OCI-M1 (cell line): ENCODE data around the gene DDA1.
"Not testable (repeated sequence)": the region's sequence is repeated elsewhere in the genome, so short reads cannot be mapped to it uniquely, and the experiment has no call there.

Experiments used
- DNase-seq: peaks from one replicate; lab custom pipeline; 2025; lab: John Stamatoyannopoulos, UW

The DDA1 gene

DNA sequence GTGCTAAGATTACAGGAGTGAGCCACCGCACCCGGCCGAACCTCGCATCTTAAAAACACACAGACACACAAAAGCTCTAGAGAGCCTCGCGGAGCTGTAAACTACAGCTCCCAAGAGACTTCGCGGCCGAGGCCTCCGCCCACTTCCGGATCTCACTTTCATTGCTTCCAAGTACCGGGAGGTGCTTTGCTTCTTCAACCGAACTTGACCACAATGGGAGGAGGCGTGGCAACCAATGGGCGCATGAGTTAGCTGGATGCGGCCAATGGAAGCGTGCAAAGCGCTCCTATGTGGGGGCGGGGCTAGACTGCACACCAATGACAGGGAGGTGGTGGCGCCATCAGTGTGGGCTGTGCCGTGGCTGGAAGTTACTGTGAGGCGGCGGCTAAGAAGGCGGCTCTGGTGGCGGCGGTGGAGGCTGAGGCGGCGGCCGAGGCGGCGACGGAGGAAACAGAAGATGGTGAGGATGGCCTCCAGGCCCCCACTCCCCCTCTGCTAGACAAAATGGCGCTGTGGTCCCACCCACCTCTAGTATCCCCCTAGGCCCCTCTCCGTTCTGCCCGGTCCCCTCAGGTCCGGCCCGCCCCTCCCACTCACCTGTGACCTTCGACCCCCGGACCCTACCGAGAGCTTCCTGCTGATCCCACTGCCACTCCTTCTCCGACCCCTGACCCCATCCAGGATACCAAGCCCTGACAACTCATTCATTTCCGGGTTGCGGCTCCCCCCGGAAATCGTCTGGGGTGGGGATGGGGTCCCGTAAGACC lies at the start of gene DDA1:
Gene DDA1, plus strand, starts transcription at position 366 of the 767 bp plus-strand sequence. Its CDS starts 92 bp downstream, at position 458.
- DNase-seq = peak; percentile 100

DNA sequence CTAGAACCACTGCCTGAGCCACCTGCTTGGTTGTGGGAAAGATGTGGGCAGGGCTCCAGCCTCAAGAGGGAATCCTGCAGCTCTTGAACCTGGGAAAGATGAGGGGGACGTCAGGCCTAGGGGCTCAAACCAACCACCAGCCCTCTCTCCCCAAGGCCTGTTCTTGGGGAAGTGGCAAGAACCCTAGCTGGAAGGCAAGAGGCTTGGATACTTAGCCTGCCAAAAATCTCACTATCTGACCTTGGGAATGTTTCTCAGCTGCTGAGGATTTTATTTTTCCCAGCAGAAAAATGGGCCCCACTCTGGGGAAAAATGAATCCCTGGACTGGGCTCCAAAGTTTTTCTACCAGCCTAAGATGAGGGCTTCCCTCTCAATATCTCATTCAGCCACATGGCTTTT lies 49.4 kb upstream of the DDA1 start:
- DNase-seq = no peak

DNA sequence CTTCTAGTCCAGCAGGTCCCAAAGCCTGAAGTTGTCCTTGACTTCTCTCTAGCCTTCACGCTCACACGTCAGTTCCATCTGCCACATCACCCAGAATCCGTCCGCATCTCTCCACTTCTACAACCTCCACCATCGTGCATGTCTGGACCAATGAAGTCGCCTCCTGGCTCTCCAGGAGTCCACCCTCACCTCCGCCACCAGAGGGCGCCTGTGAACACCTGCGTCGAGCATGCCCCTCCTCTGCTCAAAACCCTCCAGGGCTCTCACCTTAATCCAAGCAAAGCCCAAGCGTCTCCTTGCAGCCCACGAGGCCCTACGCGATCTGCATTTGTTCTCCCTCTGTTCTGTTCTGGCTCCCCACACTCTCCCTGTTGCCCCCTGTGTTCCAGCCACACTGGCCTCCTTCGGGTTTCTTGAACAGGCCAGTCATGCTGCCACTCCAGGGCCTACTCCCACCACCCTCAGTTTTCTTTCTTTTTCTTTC lies 48.5 kb upstream of the DDA1 start:
- peak; percentile 93 for DNase-seq

DNA sequence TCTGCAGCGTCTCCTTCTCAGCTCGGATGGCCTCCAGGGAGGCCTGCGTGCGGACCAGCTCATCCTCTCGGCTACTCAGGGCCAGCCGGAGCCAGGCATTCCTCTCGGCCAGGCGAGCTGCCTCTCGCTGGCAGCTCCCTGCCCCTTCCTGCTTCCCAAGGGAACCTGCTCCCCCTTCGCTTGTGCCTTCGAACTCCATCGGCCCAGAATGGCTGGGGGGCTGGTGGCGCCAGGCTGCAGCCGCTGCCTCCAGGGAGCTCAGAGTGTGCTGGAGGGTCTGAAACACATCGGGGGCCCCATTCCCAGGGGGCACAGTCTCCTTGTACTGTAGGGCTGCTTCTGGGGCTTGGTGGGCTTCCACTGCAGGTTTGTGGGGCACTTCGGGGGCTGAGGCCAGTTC lies 46.8 kb upstream of the DDA1 start:
- no peak for DNase-seq

DNA sequence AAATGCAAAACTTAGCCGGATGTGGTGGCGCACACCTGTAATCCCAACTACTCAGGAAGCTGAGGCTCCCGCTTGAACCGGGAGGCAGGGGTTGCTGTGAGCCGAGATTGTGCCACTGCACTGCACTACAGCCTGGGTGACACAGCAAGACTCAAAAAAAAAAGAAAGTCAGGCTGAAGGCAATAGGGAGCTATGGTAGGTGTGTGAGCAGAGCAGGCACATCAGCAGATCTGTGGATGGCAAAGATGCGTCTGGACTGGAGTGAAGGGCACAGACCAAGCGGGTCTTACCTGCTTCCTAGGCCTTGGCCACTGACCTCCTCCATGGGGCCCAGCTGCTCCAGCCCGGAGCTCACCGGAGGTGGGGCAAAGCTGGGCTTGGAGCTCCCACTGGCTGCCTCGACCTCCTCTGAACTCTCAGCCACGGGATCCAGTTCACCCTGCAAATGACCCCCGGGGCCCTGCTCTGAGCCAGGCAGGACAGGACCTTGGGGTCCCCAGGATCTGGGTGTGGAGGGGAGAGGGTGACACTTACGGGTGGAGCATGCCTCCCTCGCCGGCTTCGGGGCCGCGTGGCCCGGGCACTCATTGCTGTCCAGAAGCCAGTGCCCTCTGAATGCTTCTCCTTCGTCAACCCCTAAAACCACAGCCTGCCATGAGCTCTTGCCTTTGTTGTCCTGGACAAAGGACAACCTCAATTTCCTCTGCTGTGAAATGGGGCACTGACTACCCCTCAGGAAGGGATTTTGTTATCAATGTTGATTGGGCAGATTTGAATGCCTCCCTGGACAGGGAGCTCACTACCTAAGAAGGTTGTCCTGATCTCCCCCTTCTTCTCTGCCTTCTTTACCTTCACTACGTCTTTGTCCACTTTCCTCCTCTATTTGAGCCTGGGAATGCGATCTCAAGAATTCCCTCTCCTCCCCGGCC lies 45.4 kb upstream of the DDA1 start:
- DNase-seq = no peak

DNA sequence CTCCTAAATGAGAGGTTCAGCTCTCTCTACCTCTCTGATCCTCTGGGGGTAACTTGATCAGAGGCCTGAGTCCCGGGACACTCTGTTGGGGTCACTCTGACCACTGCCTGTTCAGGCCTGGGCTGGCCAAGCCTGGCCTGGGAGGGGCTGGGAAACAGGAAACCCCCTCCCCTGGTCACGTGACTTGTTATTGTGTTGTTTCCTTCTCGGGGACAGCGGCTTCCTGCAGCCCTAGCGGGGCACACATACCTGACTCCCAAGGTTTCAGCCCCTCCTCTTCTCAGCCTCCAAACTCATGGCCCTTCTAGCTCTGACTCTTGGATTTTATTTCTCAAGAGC lies 44.8 kb upstream of the DDA1 start, which contains the start of gene USHBP1:
Gene USHBP1, minus strand, starts transcription at position 105 of the 339 bp plus-strand sequence. CDS start 446 bp downstream, outside the sequence.
- no peak for DNase-seq

DNA sequence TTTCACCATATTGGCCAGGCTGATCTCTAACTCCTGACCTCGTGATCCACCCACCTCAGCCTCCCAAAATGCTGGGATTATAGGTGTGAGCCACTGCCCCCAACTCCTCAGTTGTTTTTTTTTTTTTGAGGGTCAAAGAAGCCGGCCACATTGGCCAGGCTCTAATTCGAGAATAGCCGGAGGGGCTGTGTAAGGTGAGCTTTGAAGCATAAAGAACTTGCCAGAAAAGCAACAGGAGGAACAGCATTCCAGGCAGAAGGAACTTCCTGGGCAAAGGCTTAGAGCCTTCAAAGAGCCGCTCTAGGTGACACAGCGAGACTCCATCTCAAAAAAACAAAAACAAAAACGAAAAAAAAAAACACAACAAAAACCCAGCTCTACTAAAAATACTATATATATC lies 43.3 kb upstream of the DDA1 start:
- no peak for DNase-seq

DNA sequence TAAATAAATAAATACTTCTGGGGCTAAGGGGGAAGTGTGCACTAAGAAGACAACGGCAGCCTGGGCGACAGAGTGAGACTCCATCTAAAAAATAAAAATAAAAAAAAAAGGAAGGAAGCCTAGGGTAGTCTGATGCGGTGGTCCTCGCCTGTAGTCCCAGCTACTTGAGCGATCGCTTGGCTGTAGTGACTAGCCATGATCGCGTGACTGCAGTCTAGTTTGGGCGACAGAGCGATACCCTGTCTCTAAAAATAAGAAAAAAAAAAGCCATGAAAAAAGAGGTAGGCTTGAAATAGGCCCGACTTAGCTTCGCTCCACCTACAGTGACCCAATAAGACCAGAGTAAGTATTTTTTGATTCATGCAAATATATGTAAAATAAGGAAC lies 42.8 kb upstream of the DDA1 start:
- no peak for DNase-seq

DNA sequence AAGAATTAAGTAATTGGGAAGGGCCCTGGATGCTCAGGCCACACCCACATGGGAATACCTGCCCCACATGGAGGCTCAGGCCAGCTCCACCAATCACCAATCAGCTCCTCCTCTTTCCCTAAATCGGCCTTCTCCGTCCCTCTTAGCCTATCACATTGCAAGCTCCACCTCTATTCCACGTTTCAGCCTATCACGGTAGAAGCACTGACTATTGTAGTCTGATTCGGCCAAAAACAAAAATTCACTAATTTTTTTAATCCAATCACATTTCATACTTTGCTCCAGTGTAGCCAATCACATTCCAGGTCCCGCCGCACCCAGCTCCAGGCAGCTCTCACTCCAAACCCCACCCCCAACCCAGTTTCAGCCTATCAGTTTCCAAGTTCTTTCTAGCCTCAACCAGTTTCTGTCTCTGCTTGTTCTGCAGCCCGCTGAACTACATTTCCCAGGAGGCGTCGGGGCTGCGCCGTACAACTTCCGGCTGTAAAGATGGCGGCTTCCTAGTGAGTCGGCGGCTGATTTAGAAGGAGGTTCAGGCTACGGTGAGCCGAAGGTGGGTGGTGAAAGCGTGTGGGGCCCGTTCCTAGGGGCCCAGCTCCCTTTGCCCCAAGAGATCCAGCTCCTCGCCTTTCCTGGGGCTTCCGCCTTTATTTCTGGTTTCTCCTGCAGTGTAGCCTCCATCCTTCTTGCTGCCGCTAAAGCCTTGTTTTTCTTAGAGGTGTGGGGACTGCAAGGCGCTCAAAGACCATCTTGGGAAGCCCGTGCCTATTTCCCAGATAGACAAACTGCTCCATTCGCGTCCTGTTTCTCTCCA lies 42.2 kb upstream of the DDA1 start, which contains the start of gene BABAM1:
Gene BABAM1, plus strand, starts transcription at position 469 of the 814 bp plus-strand sequence. CDS start 1,364 bp downstream, outside the sequence.
- DNase-seq = peak; percentile 99

DNA sequence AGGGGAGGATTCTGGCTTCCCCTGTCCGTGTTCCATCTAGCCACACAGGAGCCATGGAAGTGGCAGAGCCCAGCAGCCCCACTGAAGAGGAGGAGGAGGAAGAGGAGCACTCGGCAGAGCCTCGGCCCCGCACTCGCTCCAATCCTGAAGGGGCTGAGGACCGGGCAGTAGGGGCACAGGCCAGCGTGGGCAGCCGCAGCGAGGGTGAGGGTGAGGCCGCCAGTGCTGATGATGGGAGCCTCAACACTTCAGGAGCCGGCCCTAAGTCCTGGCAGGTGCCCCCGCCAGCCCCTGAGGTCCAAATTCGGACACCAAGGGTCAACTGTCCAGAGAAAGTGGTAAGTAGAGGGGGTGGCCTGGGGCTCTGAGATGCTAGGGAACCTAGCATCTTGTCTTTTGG lies 40.6 kb upstream of the DDA1 start:
- no peak for DNase-seq

DNA sequence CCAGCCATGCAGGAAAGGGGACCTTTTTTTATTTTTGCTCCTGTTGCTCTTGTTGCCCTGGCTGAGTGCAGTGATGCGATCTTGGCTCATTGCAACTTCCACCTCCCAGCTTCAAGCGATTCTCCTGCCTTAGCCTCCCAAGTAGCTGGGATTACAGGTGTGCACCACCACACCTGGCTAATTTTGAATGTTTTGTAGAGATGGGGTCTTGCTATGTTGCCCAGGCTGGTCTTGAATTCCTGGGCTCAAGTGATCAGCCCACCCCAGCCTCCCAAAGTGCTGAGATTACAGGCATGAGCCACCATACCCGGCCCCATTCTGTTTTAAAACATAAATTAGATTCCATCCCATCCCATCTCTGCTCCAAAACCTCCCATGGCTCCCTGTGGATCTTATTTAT lies 34.5 kb upstream of the DDA1 start:
- DNase-seq = not testable (repeated sequence)

DNA sequence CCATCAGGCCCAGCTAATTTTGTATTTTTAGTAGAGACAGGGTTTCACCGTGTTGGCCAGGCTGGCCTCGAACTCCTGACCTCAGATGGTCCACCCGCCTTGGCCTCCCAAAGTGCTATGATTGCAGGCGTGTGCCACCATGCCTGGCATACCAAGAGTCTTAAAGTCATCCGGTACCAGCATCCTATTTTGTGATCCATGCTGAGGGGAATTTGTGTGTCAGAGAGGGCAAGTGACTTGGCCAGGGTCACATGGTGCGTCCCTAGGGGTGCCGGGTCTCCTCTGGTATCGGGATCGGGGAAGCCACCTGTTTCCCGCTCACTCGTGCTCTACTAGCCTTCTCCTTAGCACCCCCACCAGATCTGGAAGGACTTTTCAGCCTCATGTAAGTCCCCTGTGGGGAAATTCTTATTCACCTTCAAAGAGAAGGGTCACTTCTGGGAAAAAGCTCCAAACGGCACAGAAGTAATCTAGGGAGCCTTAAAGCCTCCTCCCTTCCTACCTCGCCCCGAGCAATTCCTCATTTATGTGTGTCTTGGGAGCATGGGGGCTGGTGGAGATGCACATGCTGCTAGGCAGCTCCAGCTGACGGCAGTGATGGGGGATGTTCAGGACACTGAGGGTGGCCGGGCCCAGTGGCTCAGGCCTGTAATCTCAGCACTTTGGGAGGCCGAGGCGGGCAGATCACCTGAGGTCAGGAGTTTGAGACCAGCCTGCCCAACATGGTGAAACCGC lies 33.8 kb upstream of the DDA1 start:
- DNase-seq = no peak

DNA sequence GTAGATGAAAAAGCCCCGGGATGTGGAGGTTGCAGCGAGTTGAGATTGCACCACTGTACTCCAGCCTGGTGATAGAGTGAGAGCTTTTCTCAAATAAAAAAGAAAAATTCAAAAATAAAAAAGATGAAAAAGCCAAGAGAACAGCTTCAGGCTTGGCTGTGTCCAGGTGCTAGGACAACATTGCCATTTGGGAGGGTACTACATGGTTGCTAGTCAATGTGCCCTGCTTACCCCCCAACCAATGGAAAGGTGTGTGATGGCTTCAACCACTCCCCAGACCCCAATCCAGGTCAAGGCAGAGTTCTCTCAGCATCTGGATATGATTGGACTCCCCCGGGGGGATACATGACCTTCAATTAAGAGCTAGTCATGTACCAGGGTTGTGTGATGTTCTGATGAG lies 29.9 kb upstream of the DDA1 start:
- no peak for DNase-seq

DNA sequence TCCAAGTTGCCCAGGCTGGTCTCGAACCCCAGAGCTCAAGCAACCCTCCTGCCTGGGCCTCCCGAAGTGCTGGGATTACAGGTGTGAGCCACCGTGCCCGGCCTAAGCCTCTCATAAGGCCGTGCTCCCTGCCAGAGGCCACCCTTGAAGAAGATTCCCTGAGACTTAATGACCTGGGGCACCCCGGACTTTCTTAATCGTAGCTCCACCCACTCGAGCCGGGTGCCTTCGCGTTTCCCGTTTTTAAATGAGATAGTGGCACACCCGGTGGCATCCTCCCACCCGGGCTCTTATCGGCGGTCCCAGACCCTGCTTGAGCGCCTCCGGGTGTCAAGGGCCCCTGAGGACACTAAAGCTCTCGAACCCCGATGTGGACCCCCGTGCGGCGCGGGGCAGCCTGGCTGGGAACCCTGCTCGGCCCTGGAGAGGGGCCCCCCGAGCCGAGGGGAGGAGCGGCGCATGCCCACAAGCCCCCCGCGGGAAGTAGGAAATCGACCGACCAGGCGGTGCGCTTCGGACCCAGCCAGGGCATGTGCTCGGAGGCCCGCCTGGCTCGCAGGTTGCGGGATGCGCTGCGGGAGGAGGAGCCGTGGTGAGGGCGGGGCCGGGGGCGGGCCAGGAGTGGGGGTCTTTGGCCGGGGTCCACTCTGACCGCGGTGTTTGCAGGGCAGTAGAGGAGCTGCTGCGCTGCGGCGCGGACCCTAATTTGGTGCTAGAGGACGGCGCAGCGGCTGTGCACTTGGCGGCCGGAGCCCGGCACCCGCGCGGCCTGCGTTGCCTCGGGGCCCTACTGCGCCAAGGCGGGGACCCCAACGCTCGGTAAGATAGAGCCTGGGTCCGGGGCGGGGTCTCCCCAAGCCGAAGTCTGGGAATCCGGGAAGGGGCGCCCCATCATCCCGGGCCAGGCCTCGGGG lies 27.7 kb upstream of the DDA1 start, which contains the start of gene ANKLE1:
Gene ANKLE1, plus strand, starts transcription at position 511 of the 914 bp plus-strand sequence. Its CDS starts 20 bp downstream, at position 531.
- DNase-seq = peak; percentile 93

DNA sequence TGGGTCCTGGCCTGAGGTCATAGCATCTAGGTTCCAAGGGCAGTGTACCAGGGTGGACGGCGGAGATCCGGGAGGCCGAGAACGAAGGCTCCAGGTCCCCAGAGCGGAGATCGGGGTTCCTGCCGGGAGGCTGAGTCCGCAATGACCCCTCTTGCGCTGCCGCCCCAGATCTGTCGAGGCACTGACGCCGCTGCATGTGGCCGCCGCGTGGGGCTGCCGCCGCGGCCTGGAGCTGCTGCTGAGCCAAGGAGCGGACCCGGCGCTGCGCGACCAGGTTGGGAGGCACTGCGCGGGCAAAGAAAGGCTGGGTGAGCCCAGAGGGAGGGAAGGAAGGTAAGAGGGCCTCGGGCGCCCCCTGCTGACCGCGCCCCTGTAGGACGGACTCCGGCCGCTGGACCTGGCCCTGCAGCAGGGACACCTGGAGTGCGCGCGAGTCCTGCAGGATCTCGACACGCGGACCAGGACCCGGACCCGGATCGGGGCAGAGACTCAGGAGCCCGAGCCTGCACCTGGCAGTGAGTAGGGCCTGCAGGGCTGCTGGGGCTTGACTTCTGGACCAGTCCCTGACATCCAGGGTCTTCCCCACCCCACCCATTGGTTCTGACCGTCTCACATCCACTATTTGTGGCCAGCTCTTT lies 26.8 kb upstream of the DDA1 start:
- DNase-seq = peak; percentile 96

DNA sequence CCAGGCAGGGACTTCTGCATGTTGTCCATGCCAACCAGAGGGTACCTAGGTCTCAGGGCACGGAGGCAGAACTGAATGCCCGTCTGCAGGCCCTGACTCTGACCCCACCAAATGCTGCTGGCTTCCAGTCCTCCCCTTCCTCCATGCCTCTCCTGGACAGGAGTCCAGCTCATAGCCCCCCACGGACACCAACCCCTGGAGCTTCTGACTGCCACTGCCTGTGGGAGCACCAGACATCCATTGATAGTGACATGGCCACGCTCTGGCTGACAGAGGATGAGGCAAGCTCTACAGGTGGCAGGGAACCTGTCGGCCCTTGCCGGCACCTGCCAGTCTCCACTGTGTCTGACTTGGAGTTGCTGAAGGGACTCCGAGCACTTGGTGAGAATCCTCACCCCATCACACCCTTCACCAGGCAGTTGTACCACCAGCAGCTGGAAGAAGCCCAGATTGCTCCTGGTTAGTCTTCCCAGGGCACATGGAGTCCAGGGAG lies 25.8 kb upstream of the DDA1 start:
- no peak for DNase-seq

DNA sequence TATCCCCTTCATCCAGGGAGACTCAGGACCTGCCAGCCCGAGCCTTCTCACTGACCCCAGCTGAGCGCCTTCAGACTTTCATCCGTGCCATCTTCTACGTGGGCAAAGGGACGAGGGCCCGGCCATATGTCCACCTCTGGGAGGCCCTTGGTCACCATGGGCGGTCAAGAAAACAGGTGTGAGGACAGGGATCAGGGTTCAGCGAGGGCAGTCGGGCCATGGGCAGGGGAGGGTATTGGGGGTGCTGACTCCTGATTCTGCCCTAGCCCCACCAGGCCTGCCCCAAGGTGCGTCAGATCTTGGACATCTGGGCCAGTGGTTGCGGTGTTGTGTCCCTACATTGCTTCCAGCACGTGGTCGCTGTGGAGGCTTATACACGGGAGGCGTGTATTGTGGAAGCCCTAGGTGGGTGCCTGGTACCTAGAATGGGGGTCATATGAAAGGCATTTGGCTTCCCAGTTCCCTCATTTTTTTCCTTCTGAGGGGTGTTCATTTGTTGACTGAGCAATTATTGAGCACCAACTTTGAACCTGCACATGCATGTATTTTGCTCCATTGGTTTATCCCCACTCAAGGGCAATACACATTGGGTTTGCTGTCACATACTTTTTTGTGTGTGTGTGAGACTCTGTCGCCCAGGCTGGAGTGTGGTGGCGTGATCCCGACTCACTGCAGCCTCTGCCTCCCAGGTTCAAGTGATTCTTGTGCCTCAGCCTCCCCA lies 23.8 kb upstream of the DDA1 start:
- DNase-seq = no peak

DNA sequence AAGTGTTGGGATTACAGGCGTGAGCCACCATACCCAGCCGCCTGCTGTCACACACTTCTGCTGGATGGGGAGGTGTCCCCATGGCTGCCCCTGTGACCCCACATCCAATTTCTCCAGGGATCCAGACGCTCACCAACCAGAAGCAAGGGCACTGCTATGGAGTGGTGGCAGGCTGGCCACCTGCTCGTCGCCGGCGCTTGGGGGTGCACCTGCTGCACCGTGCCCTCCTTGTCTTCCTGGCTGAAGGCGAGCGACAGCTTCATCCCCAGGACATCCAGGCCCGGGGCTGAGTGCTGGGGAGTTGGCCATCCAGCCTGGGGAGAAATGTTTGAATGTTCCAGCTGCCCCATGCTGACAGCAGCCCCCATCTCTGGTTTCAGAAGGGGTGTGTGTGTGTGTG lies 23.1 kb upstream of the DDA1 start:
- no peak for DNase-seq

DNA sequence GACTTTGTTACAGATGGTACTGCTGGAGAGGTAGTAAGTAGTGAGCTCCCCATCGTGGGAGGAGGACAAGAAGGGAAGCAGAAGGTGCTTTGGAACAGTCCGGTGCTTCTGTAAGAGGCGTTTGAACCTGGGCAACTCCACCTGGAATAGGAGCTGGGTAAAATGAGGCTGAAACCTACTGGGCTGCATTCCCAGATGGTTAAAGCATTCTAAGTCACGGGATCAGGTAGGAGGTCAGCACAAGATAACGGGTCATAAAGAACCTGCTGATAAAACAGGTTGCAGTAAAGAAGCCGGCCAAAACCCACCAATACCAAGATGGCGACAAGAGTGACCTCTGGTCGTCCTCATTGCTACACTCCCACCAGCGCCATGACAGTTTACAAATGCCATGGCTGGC lies 22.6 kb upstream of the DDA1 start:
- DNase-seq = no peak
